GM04504 (cell line): ENCODE results near the gene SCAMP4.
"Not testable (repeated sequence)": the region's sequence is repeated elsewhere in the genome, so short reads cannot be mapped to it uniquely, and the experiment has no call there.

Experiments used
- DNase-seq: peaks from one replicate; pipeline ENCODE4 v3.0.0-alpha.2; 2012; ENCODE audit warnings: low read depth

Gene SCAMP4

DNA sequence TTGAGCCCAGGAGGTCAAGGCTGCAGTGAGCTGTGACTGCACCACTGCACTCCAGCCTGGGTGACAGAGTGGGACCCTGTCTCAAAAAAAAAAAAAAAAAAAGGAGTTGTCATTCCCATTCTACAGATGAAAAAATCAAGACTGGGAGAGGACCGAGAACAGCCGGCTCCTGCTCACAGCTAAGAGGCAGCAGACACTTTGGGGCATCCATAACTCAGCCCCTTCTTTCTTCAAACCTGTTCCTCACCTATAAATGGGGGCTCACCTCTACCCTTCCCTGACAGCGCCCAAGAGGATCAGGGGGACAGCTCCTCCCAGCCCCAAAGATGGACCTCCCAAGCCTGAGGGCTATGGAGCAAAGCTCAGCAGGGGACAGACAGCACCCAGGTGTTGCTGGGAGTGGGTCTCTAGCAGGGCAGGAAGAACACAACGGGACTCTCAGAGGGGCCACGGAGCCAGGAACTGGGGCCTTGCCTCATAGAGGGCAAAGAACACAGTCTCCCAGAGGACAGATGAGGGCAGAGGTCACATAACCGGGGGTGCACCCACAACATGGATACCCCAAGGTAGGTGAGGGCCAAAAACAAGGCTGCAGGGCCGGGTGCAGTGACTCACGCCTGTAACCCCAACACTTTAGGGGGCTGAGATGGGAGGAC is 38.4 kb upstream of the SCAMP4 start:
- DNase-seq = no peak

DNA sequence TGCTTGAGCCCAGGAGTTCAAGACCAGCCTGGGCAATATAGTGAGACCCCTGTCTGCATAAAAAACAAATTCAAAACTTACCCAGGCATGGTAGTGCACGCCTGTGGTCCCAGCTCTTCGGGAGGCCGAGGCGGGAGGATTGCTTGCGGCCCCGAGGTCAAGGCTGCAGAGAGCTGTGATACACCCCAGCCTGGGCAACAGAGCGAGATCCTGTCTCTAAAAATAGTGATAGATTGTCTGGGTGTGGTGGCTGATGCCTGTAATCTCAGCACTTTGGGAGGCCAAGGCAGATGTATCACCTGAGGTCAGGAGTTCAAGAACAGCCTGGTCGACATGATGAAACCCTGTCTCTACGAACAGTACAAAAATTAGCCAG is 37.9 kb upstream of the SCAMP4 start:
- no peak for DNase-seq

DNA sequence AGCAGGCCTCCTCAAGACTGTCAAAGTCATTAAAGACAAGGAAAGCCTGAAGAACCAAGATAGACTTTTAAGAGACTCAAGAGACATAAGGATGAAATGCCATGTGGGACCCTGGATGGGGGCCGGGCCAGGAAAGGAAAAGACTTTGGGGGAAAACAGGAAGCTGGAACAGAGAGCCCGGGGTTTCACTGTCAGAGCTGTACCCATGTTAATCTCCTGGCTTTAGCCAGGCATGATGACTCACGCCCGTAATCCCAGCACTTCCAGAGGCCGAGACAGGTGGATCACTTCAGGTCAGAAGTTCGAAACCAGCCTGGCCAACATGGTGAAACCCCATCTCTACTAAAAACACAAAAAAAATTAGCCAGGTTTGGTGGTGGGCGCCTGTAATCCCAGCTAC is 36.2 kb upstream of the SCAMP4 start:
- no peak for DNase-seq

DNA sequence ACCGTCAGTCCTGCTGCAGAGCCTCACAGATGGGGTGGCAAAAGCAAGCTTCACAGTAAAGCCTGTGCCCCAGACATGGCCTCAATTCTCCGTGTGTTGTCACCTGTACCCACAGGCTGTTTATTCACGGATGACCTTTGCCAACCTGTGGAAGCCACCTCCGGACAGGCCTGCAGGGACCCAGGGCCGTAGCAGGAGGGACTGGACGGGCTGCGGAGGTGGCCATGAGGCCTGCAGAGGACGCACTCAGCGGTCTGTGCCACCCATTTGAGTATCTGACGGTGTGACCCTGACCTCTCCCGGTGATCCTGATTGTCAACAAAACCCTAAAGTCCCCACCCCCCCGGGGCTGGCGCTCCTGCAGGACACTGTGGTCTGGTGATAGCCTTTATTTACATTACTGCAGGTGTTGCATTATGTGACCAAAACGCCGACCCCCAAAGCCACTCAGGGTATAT is 34.0 kb upstream of the SCAMP4 start:
- no peak for DNase-seq

GRCh38 chr19:1871630-1872029 is 33.6 kb upstream of the SCAMP4 start:
- no peak for DNase-seq

- DNase-seq = no peak
These were observed 32.2 kb upstream of the SCAMP4 start for GRCh38 chr19:1872807-1873523.

GRCh38 chr19:1873524-1874473 is 31.4 kb upstream of the SCAMP4 start:
- no peak for DNase-seq

DNA sequence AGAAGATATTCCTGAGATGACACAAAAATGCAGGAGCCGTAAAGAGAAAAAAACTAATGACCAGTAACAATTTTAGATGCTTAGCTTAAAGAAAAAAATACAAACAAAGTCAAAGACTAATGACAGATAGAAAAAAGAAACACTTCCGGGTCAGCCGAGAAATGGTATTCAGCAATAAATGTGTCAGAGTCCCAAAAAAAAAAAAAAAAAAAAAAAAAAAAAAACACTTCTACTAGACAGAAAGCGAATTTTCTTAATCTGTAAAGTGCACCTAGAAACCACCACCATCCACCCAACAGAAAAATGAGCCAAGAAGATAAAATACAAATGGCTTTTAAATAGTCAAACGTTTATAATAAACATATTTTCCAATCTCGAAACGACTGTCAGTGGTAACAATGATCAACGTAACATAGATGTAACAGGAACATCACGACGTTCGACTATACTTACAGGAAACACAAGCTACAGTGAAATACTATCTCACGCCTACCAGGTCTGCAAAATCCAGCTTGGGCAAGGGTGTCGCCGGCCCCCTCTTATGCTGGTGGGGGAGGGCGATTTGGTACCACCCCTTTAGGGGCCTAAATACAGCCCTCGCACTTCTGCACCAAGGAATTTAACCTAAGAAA is 30.5 kb upstream of the SCAMP4 start:
- DNase-seq = no peak

DNA sequence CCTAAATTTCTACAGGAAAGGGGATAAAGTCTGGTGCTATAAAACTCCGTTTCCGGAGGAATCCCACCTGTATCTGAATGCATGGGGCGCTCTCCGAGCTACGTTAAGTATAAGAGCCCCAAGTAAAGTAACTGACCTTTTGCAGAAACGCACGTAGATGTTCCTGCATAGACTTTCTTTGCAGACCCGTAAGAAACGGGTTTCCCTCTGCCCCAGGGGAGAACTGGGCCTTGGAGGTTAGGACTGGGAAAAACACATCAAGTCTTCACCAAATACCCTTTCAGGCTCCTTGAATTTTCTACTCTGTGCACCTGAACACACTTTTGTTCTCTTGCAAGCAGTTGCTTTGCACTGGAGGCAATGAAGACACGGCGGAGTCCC is 29.9 kb upstream of the SCAMP4 start:
- DNase-seq = not testable (repeated sequence)

DNA sequence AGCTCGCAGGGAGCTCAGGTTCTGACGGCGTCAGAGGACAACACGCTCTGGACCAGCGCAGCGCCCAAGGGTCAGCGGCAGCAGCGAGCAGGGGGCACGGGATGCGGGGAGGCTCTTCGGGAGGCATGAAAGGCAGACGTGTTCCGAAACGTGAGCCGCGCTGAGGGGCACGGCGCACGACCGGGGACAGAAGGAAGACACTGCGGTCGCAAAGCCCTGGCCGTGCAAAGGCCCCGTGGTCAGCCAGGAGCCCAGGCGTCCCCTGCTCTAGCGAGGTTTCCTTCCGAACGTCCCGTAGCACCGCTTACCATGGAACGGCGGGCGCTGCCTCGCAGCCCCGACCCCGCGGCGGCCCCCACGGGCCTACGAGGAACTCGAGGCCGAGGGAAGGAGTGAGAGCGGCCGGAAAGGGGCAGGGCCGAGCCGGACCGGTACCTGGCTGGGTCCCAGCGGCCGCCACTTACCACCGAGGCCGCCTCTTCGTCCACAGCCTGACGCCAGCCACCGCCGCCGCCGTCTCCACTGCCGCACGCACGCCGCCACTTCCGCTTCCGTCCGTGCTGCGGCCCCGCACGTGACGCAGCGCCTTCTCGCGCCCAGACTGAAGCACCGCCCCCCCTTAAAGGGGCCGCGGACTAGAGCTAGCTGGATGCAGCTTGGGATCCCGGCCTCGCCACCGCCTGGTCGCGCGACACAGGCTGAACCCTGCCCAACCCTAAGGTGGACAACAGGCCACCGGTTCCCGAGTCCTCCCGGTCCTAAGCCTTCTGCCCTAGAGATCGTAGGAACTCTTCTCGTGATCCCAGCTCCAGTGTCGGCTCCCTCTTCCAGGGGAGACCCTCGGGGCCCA is 29.3 kb upstream of the SCAMP4 start:
- peak; percentile 63 for DNase-seq

DNA sequence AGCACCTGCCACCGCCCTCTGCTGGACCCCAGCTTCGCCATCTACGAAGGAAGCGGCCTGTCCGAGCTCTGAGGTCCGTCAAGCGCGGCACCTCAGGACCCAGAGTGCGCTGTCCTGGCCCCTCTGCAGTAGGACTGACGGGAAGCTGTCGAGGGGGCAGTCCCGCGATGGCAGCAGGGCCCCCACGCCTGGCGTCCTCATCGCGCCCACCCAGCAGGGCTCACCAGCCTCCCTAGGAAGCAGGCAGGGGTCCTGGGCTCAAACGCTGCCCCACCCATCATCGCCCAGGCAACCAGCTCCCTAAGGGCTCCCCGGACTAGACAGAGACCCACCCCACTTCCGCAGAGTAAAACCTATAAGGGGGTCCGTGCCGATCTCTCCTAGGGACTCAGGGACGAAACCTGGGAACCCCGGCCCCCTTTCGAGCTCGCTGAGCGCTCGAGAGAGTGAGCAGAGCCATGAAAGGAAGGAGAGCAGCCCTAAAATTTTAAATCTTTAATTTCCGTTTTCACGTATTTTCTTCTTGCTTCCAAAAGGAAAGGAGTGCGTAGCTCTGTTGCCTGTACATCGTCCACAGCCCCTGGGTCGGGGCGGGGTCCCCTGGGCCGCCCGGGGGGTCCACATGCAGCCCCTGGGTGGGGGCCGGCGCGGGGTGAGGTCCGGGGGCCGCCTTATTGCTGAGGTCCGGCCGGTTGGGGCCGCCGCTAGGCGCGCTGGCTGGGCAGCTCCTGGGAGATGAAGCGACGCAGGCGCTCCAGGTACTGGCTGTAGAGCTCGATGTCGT is 28.5 kb upstream of the SCAMP4 start:
- not testable (repeated sequence) for DNase-seq

GRCh38 chr19:1877280-1877660 is 27.9 kb upstream of the SCAMP4 start:
- DNase-seq = not testable (repeated sequence)

DNA sequence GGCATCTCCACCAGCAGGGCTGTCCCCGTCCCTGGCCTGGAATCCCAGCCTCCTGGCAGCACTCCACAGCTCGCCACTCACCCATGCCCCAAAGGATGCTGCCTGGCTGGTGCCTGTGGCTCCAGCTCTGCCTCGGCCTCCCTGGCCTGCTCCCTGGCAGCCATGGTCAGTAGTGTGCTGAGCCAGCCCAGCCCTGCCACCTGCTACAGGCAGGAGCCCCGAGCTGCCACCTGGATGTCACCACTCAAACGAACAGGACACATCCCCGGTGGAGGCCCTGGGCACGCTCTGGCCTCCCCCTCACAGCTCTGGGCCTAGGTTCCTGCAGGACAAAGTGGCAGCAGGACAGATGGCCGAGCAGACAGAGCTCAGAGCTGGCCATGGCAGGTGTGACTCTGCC is 26.6 kb upstream of the SCAMP4 start:
- DNase-seq = not testable (repeated sequence)

- not testable (repeated sequence) for DNase-seq
These were observed 25.2 kb upstream of the SCAMP4 start for GRCh38 chr19:1879982-1880381.

- DNase-seq = no peak
These were observed 24.4 kb upstream of the SCAMP4 start for GRCh38 chr19:1880611-1881392.

DNA sequence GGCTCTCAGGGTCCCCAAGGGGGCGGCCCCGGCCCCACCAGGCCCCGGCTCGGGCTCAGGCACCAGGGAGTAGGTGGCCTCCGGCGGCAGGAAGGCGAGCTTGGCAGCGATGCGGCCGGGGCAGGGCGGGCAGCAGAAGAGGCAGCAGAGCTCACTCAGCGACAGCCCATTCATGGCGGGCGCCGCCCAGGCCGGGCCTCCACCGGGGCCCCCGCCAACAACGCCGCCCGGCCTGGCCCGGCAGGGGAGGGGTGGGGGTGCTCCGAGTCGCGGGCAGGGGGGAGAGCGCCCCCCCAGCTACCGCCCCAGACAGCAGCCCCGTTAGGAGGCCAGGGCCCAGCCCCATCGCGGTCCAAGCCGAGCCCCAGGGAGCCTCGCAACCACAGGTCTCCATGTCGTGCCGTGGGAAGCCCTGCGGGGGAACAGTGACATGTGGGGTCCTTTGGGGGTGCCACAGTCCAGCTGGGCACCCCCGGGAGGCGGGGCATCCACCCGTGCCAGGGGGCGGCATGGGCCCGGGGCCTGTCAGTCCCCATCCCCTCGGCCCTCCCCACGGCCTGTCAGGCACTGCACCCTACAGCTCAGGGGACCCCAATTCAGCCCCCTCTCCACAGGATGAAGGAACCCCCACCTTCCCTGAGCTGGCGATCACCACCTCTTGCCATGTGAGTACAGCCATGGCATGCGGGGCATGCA is 23.7 kb upstream of the SCAMP4 start:
- DNase-seq = not testable (repeated sequence)

DNA sequence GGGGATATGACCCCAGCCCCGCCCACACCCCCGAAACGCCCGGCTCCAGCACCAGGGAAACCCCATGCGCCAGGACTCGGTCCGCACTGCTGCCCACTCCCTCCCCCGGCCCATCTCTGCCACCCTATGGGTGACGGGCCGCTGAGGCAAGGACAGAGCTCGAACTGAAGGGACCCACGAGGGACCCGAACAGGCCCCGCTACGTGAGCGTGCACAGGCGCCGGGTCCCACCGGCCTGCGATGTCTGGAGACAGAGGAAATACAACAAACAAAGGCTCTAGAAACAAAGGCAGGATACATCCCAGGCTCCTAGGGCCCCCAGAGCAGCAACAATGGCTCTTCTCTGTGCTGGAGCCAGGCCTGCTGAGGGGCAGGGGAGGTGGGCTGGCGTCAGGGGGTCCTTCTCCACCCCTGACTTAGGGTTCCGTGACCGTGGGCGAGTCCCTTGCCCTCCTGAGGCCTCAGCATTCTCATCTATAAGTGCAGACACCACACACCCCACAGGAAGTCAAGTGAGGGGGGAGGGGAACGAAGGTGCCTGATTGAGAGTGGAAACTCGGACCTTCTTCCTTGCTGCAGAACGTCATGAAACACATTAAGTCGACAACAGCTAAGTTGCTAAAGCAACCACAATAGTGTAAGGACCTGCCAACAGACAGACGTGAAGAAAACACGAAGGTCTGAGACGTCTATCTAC is 23.0 kb upstream of the SCAMP4 start:
- no peak for DNase-seq
